ENCODE measurements around the gene SLC25A22. TPM values are rescaled to one million over a fixed set of nuclear protein-coding genes. Genes with fewer than 3 reads are reported as not detected.

Gene SLC25A22
- total and polyA plus RNA-seq, 4 experiments from 2014 or later, result 9.4 to 24.1 (median 18.7) TPM

GRCh38 chr11:770642-771616, 27.2 kb downstream of the SLC25A22 start:
- H3K27me3 Mint-ChIP-seq, result no peaks in the 10 kb centered on the region
- Histone ChIP-seq H3K27me3 (ENCODE audit: insufficient read depth, low read length) (no peaks in the 10 kb centered on the region), H3K9me3 (ENCODE audit: control insufficient read depth in 1 of 2, low read length in 2 of 2) (no peaks in the 10 kb centered on the region), H3K4me3 (ENCODE audit: low read length in 2 of 2) (no peak overlapping the region), H3K4me1 (ENCODE audit: insufficient read depth, low read length) (peaks cover 11% of the 10 kb centered on the region), H3K36me3 (ENCODE audit: insufficient read depth, low read length) (peaks cover 23% of the 10 kb centered on the region), H3K27ac (ENCODE audit: low read depth, low read length) (no peak overlapping the region)
- peaks cover 0 to 20% of the 10 kb centered on the region in 2 donors for H3K36me3 Mint-ChIP-seq
- POLR2A ChIA-PET (ENCODE audit: partially characterized antibody), result no interaction called here
- H3K4me3 Mint-ChIP-seq, result peak overlapping the region in 1 of 8 donors; percentile 11
- CTCF ChIA-PET (ENCODE audit: partially characterized antibody), result no interaction called here
- no peak for DNase-seq
- intact Hi-C loops (cut with micrococcal nuclease), result no loop called here
- peaks cover 1 to 16% (median 4%) of the 10 kb centered on the region in 4 donors for H3K4me1 Mint-ChIP-seq
- no peak overlapping the region for H3K27ac Mint-ChIP-seq
- H3K9me3 Mint-ChIP-seq, result no peaks in the 10 kb centered on the region

GRCh38 chr11:769887-770641, 28.0 kb downstream of the SLC25A22 start:
- Histone ChIP-seq H3K4me3 (ENCODE audit: low read length in 2 of 2) (no peak overlapping the region), H3K27me3 (ENCODE audit: insufficient read depth, low read length) (no peaks in the 10 kb centered on the region), H3K9me3 (ENCODE audit: control insufficient read depth in 1 of 2, low read length in 2 of 2) (no peaks in the 10 kb centered on the region), H3K4me1 (ENCODE audit: insufficient read depth, low read length) (peaks cover 3% of the 10 kb centered on the region), H3K27ac (ENCODE audit: low read depth, low read length) (no peak overlapping the region), H3K36me3 (ENCODE audit: insufficient read depth, low read length) (peaks cover 26% of the 10 kb centered on the region)
- Mint-ChIP-seq H3K36me3 (peaks cover 0 to 24% of the 10 kb centered on the region in 2 donors), H3K9me3 (no peaks in the 10 kb centered on the region), H3K4me3 (no peak overlapping the region), H3K27me3 (no peaks in the 10 kb centered on the region), H3K27ac (no peak overlapping the region), H3K4me1 (peaks cover 0 to 8% (median under 1%) of the 10 kb centered on the region in 4 donors)
- POLR2A ChIA-PET (ENCODE audit: partially characterized antibody), result no interaction called here
- intact Hi-C loops (cut with micrococcal nuclease), result no loop called here
- DNase-seq, result no peak
- CTCF ChIA-PET (ENCODE audit: partially characterized antibody), result no interaction called here

GRCh38 chr11:767238-767637, 30.8 kb downstream of the SLC25A22 start:
- Histone ChIP-seq H3K27ac (ENCODE audit: low read depth, low read length) (no peak overlapping the region), H3K4me3 (ENCODE audit: low read length in 2 of 2) (no peak overlapping the region), H3K9me3 (ENCODE audit: control insufficient read depth in 1 of 2, low read length in 2 of 2) (no peaks in the 10 kb centered on the region), H3K36me3 (ENCODE audit: insufficient read depth, low read length) (peaks cover 37% of the 10 kb centered on the region), H3K27me3 (ENCODE audit: insufficient read depth, low read length) (no peaks in the 10 kb centered on the region), H3K4me1 (ENCODE audit: insufficient read depth, low read length) (no peaks in the 10 kb centered on the region)
- POLR2A ChIA-PET (ENCODE audit: partially characterized antibody), result interaction anchor here (1.3 kb wide), 1 partner anchor 70 kb away, joined by 5 read pairs; no protein-coding TSS in a partner anchor
- Mint-ChIP-seq H3K4me3 (no peak overlapping the region), H3K27me3 (no peaks in the 10 kb centered on the region), H3K9me3 (no peaks in the 10 kb centered on the region), H3K36me3 (peaks cover 3 to 39% of the 10 kb centered on the region in 2 donors), H3K27ac (peak overlapping the region in 1 of 7 donors; percentile 63), H3K4me1 (no peaks in the 10 kb centered on the region)
- intact Hi-C loops (cut with micrococcal nuclease), result no loop called here
- CTCF ChIA-PET (ENCODE audit: partially characterized antibody), result no interaction called here
- no peak for DNase-seq

GRCh38 chr11:766936-767210, 31.2 kb downstream of the SLC25A22 start:
- H3K4me1 ChIP-seq (ENCODE audit: insufficient read depth, low read length), result no peaks in the 10 kb centered on the region
- peaks cover 3 to 39% of the 10 kb centered on the region in 2 donors for H3K36me3 Mint-ChIP-seq
- no peaks in the 10 kb centered on the region for H3K27me3 ChIP-seq (ENCODE audit: insufficient read depth, low read length)
- intact Hi-C loops (cut with micrococcal nuclease), result no loop called here
- no peak overlapping the region for H3K4me3 Mint-ChIP-seq
- no peaks in the 10 kb centered on the region for H3K27me3 Mint-ChIP-seq
- DNase-seq, result no peak
- H3K9me3 ChIP-seq (ENCODE audit: control insufficient read depth in 1 of 2, low read length in 2 of 2), result no peaks in the 10 kb centered on the region
- ChIA-PET POLR2A (ENCODE audit: partially characterized antibody) (interaction anchor here (1.3 kb wide), 1 partner anchor 70 kb away, joined by 5 read pairs; no protein-coding TSS in a partner anchor), CTCF (ENCODE audit: partially characterized antibody) (interaction anchor here (1.3 kb wide), 1 partner anchor 39 kb away, joined by 4 read pairs; no protein-coding TSS in a partner anchor)
- H3K9me3 Mint-ChIP-seq, result no peaks in the 10 kb centered on the region
- H3K27ac Mint-ChIP-seq, result peak overlapping the region in 1 of 7 donors; percentile 46
- peaks cover 37% of the 10 kb centered on the region for H3K36me3 ChIP-seq (ENCODE audit: insufficient read depth, low read length)
- no peak overlapping the region for H3K27ac ChIP-seq (ENCODE audit: low read depth, low read length)
- no peak overlapping the region for H3K4me3 ChIP-seq (ENCODE audit: low read length in 2 of 2)
- no peaks in the 10 kb centered on the region for H3K4me1 Mint-ChIP-seq

- Histone ChIP-seq H3K4me3 (ENCODE audit: low read length in 2 of 2) (no peak overlapping the region), H3K36me3 (ENCODE audit: insufficient read depth, low read length) (peaks cover 37% of the 10 kb centered on the region), H3K9me3 (ENCODE audit: control insufficient read depth in 1 of 2, low read length in 2 of 2) (no peaks in the 10 kb centered on the region), H3K4me1 (ENCODE audit: insufficient read depth, low read length) (no peaks in the 10 kb centered on the region), H3K27me3 (ENCODE audit: insufficient read depth, low read length) (no peaks in the 10 kb centered on the region), H3K27ac (ENCODE audit: low read depth, low read length) (no peak overlapping the region)
- H3K4me3 Mint-ChIP-seq, result no peak overlapping the region
- H3K27ac Mint-ChIP-seq, result peak overlapping the region in 2 of 7 donors; percentile 30 to 46
- POLR2A ChIA-PET (ENCODE audit: partially characterized antibody), result interaction anchor here (0.9 to 1.3 kb wide), 4 partner anchors 10 to 211 kb away, joined by 3 to 6 read pairs (median 5); no protein-coding TSS in a partner anchor
- intact Hi-C loops (cut with micrococcal nuclease), result no loop called here
- no peaks in the 10 kb centered on the region for H3K27me3 Mint-ChIP-seq
- H3K4me1 Mint-ChIP-seq, result no peaks in the 10 kb centered on the region
- no peak for DNase-seq
- no peaks in the 10 kb centered on the region for H3K9me3 Mint-ChIP-seq
- CTCF ChIA-PET (ENCODE audit: partially characterized antibody), result interaction anchor here (0.5 to 2.1 kb wide), 12 partner anchors 10 to 212 kb away, joined by 3 to 11 read pairs (median 4); partner anchors contain the start of gene GATD1
- H3K36me3 Mint-ChIP-seq, result peaks cover 3 to 44% of the 10 kb centered on the region in 2 donors
These were observed 31.8 kb downstream of the SLC25A22 start for GRCh38 chr11:766106-766935.

GRCh38 chr11:765802-766091, 32.3 kb downstream of the SLC25A22 start:
- intact Hi-C loops (cut with micrococcal nuclease), result loop anchor here (1.0 kb wide), 2 partner anchors 37 to 210 kb away; no protein-coding TSS in a partner anchor
- Histone ChIP-seq H3K27me3 (ENCODE audit: insufficient read depth, low read length) (no peaks in the 10 kb centered on the region), H3K36me3 (ENCODE audit: insufficient read depth, low read length) (peaks cover 37% of the 10 kb centered on the region), H3K4me1 (ENCODE audit: insufficient read depth, low read length) (no peaks in the 10 kb centered on the region), H3K9me3 (ENCODE audit: control insufficient read depth in 1 of 2, low read length in 2 of 2) (no peaks in the 10 kb centered on the region), H3K27ac (ENCODE audit: low read depth, low read length) (no peak overlapping the region), H3K4me3 (ENCODE audit: low read length in 2 of 2) (no peak overlapping the region)
- H3K27ac Mint-ChIP-seq, result no peak overlapping the region
- ChIA-PET POLR2A (ENCODE audit: partially characterized antibody) (interaction anchor here (0.9 to 1.3 kb wide), 3 partner anchors 11 to 211 kb away, joined by 3 to 6 read pairs (median 5); no protein-coding TSS in a partner anchor), CTCF (ENCODE audit: partially characterized antibody) (interaction anchor here (0.5 to 2.1 kb wide), 12 partner anchors 11 to 211 kb away, joined by 3 to 11 read pairs (median 4); partner anchors contain the start of gene GATD1)
- H3K4me3 Mint-ChIP-seq, result no peak overlapping the region
- H3K9me3 Mint-ChIP-seq, result no peaks in the 10 kb centered on the region
- H3K36me3 Mint-ChIP-seq, result peaks cover 3 to 45% of the 10 kb centered on the region in 2 donors
- no peaks in the 10 kb centered on the region for H3K4me1 Mint-ChIP-seq
- no peaks in the 10 kb centered on the region for H3K27me3 Mint-ChIP-seq
- DNase-seq, result no peak

Measured in CD4-positive, alpha-beta memory T cell (primary cell).